Tibial artery (tissue), 4 donors: Measurements from ENCODE around the gene PCED1B.
"Not testable (repeated sequence)": the region's sequence is repeated elsewhere in the genome, so short reads cannot be mapped to it uniquely, and the experiment has no call there.

Source experiments
- DNase-seq, 2 donors: peaks; one replicate each; pipeline ENCODE4 v3.0.0-alpha.2; 2019
- H3K27ac ChIP-seq, 2 donors: fragments of 200-600 bp; sonication (generic) in 1 of 2; 1 replicate in 1 of 2; 2 replicates in 1 of 2; pipeline ENCODE4 v1.5.1; 2018 to 2019; ENCODE audit warnings: mild to moderate bottlenecking in 1 of 2
- H3K27me3 ChIP-seq, 2 donors: fragments of 200-600 bp; sonication (generic) in 1 of 2; one replicate each; pipeline versions ENCODE4 v1.5.1 to v1.6.0; 2016 to 2019
- H3K36me3 ChIP-seq, 3 donors: fragments of 200-600 bp; sonication (generic) in 2 of 3; one replicate each; pipeline ENCODE4 v1.5.1; 2016 to 2019; ENCODE audit warnings: mild to moderate bottlenecking in 2 of 3
- H3K4me1 ChIP-seq, 4 donors: fragments of 200-600 bp; sonication (generic) in 2 of 4; 1 replicate in 3 of 4; 2 replicates in 1 of 4; pipeline ENCODE4 v1.5.1; 2016 to 2019
- H3K4me3 ChIP-seq, 2 donors: fragments of 200-600 bp; sonication (generic) in 1 of 2; 1 replicate in 1 of 2; 2 replicates in 1 of 2; pipeline ENCODE4 v1.5.1; 2018 to 2019; ENCODE audit warnings: mild to moderate bottlenecking in 2 of 2
- H3K9me3 ChIP-seq, 3 donors: fragments of 200-600 bp; sonication (generic) in 1 of 3; one replicate each; pipeline ENCODE4 v1.5.1; 2016 to 2019
- intact Hi-C: fragments of 100-400 bp; cut with DNase I; formaldehyde crosslinking; loops from one replicate; pipeline ENCODE4 v1.15.0; 2023; ENCODE audit warnings: low total_unique reads
- TF ChIP-seq, protein P1 (sequence below), 2 experiments: fragments of 200-600 bp in 1 of 2; fragments of 450-650 bp in 1 of 2; IDR thresholded peaks; one replicate each; pipeline ENCODE4 v1.5.1; 2017 to 2019; ENCODE audit warnings: antibody characterized with exemption in 2 of 2, mild to moderate bottlenecking in 1 of 2, moderate library complexity in 1 of 2

Gene PCED1B

DNA sequence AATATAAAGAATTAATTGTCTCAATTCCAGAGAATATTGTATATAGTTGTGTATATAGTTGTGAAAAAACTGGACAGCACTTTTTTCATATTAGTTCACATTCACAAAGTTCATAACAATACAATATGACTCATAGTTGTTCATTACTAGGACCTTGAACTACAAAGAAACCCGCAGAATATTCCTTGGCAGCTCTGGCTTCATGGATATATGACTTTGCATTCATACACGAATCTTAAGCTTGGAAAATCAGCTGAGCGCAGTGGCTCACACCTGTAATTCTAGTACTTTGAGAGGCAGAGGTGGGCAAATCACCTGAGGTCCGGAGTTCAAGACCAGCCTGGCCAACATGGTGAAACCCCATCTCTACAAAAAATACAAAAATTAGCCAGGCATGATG lies 38.1 kb upstream of the PCED1B start:
- peaks cover 0 to 14% (median 0%) of the 10 kb centered on the region in 4 donors for H3K4me1 ChIP-seq
- intact Hi-C loops, result no loop called here
- TF ChIP-seq, protein P1, sequence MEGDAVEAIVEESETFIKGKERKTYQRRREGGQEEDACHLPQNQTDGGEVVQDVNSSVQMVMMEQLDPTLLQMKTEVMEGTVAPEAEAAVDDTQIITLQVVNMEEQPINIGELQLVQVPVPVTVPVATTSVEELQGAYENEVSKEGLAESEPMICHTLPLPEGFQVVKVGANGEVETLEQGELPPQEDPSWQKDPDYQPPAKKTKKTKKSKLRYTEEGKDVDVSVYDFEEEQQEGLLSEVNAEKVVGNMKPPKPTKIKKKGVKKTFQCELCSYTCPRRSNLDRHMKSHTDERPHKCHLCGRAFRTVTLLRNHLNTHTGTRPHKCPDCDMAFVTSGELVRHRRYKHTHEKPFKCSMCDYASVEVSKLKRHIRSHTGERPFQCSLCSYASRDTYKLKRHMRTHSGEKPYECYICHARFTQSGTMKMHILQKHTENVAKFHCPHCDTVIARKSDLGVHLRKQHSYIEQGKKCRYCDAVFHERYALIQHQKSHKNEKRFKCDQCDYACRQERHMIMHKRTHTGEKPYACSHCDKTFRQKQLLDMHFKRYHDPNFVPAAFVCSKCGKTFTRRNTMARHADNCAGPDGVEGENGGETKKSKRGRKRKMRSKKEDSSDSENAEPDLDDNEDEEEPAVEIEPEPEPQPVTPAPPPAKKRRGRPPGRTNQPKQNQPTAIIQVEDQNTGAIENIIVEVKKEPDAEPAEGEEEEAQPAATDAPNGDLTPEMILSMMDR (IDR thresholded peaks at IDR 0.05), result no peak
- H3K9me3 ChIP-seq, result no peaks in the 10 kb centered on the region
- H3K36me3 ChIP-seq, result no peaks in the 10 kb centered on the region
- DNase-seq, result no peak
- H3K27me3 ChIP-seq, result no peaks in the 10 kb centered on the region
- no peak overlapping the region for H3K27ac ChIP-seq
- H3K4me3 ChIP-seq, result no peak overlapping the region

DNA sequence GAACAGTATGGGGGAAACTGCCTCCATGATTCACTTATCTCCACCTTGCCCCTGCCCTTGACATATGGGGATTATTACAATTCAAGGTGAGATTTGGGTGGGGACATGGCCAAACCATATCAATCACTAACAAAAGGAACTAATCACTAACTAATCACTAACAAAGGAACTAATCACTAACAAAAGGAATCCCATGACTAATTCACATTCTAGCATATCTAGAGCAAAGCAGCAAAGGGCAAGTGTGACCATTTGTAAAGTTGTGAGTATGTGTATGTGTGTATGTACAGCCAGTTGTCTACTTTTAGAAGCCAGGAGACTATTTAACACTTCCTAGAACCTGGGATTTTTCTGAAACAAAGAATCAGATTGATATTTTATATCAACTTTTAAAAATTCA lies 30.9 kb upstream of the PCED1B start:
- Histone ChIP-seq H3K9me3 (peaks cover 0 to 18% (median 14%) of the 10 kb centered on the region in 3 donors), H3K36me3 (no peaks in the 10 kb centered on the region), H3K4me1 (no peaks in the 10 kb centered on the region), H3K27me3 (no peaks in the 10 kb centered on the region), H3K4me3 (no peak overlapping the region), H3K27ac (no peak overlapping the region)
- TF ChIP-seq, protein P1 (IDR thresholded peaks at IDR 0.05), result no peak
- no peak for DNase-seq
- intact Hi-C loops, result no loop called here

DNA sequence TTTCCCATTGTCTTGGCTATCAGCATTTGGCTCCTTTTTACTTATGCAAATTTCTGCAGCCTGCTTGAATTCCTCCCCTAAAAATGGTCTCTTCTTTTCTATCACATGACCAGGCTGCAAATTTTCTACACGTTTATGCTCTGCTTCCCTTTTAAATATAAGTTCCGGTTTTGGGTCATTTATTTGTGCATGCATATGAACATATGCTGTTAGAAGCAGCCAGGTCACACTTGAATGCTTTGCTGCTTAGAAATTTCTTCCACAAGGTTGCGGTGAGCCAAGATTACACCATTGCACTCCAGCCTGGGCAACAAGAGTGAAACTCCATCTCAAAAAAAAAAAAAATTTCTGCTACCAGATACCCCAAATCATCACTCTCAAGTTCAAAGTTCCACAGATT lies 28.1 kb upstream of the PCED1B start:
- intact Hi-C loops, H3K27ac ChIP-seq, H3K4me3 ChIP-seq, DNase-seq, H3K36me3 ChIP-seq, H3K27me3 ChIP-seq, H3K4me1 ChIP-seq: not testable (repeated sequence)
- peaks cover 0 to 18% (median 14%) of the 10 kb centered on the region in 3 donors for H3K9me3 ChIP-seq

DNA sequence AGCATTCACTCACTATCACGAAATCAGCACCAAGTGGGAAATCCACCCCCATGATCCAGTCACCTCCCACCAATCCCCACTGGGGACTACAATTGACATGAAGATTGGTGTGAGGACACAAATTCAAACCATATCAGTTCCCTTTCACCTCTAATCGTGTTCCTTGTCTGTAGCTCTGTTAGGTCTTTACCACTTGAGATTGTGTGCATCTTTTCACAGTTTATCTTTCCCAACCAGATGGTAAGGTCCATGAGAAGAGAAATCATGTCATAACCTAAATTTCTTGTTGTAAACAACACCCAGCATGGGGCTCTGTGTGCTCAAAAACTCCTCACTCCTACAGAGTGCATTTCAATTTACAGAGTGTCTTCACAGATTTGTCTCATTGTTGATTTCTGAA lies 27.1 kb upstream of the PCED1B start:
- H3K27me3 ChIP-seq, result no peaks in the 10 kb centered on the region
- intact Hi-C loops, result no loop called here
- TF ChIP-seq, protein P1 (IDR thresholded peaks at IDR 0.05), result no peak
- no peak for DNase-seq
- H3K36me3 ChIP-seq, result no peaks in the 10 kb centered on the region
- no peak overlapping the region for H3K27ac ChIP-seq
- no peaks in the 10 kb centered on the region for H3K4me1 ChIP-seq
- H3K4me3 ChIP-seq, result no peak overlapping the region
- peaks cover 0 to 18% (median 14%) of the 10 kb centered on the region in 3 donors for H3K9me3 ChIP-seq

DNA sequence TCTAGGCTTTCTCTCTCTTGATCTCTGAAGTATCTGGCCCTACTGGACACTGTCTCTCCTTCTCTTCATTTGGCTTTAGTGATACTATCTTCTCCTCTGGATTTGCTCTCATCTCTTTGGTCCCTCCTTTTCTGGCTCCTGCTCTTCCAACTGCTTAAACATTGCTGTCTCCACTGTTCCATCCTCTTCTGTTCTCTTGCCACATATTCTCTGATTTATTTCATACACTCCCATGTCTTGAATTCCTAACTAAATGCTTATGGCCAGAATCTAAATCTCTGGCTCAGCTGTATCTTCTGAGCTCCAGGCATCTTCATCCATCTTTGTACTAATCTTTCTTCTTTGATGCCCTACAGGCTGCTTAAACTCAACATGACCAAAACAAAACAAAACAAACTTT lies 25.5 kb upstream of the PCED1B start:
- H3K4me3 ChIP-seq, result no peak overlapping the region
- no peak for DNase-seq
- intact Hi-C loops, result no loop called here
- TF ChIP-seq, protein P1 (IDR thresholded peaks at IDR 0.05), result no peak
- H3K27me3 ChIP-seq, result no peaks in the 10 kb centered on the region
- peaks cover 0 to 18% (median 14%) of the 10 kb centered on the region in 3 donors for H3K9me3 ChIP-seq
- no peaks in the 10 kb centered on the region for H3K4me1 ChIP-seq
- no peak overlapping the region for H3K27ac ChIP-seq
- H3K36me3 ChIP-seq, result no peaks in the 10 kb centered on the region

DNA sequence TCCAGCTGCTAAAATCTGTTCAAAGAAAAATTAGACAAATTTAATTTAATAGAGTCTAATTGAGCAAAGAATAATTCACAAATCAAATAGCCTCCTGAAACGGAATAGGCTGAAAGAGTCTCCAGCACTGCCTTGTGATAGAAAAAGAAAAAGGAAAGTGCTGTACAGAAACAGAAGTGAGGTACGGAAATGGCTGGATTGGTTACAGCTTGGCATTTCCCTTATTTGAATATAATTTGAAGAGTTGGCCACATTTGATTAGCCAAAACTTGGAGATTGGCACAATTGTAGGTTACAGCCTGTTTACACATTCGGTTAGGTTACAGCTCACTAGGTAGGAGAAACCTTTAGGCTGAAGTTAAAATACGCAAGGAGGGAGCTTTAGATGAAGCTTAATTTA lies 24.8 kb upstream of the PCED1B start:
- DNase-seq, result no peak
- no peak overlapping the region for H3K4me3 ChIP-seq
- TF ChIP-seq, protein P1 (IDR thresholded peaks at IDR 0.05), result no peak
- H3K9me3 ChIP-seq, result peaks cover 0 to 18% (median 14%) of the 10 kb centered on the region in 3 donors
- H3K36me3 ChIP-seq, result no peaks in the 10 kb centered on the region
- no peaks in the 10 kb centered on the region for H3K4me1 ChIP-seq
- no peak overlapping the region for H3K27ac ChIP-seq
- intact Hi-C loops, result no loop called here
- H3K27me3 ChIP-seq, result no peaks in the 10 kb centered on the region

DNA sequence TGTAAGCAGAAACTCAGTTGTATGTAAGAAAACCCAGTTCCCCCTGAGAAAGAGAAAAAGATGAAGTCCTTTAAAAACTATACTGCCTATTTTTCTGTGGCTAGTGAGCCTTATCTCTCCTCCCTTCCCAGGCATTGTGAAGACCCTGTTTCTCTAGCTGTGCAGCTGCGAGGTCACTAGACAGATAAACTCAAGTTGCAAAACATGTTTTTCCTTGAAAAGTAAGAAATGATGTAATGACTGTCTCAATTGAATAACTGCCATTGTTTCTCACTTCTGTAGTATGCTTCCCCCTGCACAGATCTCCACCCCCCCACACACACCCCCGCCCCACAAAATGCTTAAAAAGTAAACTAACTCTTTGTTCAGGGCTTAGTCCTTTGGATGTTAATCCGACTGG lies 23.6 kb upstream of the PCED1B start:
- H3K9me3 ChIP-seq, result peaks cover 0 to 11% (median 11%) of the 10 kb centered on the region in 3 donors
- H3K27ac ChIP-seq, H3K27me3 ChIP-seq, H3K4me1 ChIP-seq, H3K4me3 ChIP-seq, H3K36me3 ChIP-seq, intact Hi-C loops, DNase-seq: not testable (repeated sequence)

DNA sequence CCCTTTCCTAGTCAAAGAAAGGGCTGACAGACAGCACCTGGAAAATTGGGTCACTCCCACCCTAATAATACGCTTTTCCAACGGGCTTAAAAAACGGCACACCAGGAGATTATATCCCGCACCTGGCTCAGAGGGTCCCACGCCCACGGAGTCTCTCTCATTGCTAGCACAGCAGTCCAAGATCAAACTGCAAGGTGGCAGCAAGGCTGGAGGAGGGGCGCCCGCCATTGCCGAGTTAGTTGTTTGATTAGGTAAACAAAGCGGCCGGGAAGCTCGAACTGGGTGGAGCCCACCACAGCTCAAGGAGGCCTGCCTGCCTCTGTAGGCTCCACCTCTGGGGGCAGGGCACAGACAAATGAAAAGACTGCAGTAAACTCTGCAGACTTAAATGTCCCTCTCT lies 22.5 kb upstream of the PCED1B start:
- H3K27ac ChIP-seq, intact Hi-C loops, H3K9me3 ChIP-seq, H3K4me3 ChIP-seq, H3K27me3 ChIP-seq, H3K36me3 ChIP-seq, H3K4me1 ChIP-seq, DNase-seq: not testable (repeated sequence)

DNA sequence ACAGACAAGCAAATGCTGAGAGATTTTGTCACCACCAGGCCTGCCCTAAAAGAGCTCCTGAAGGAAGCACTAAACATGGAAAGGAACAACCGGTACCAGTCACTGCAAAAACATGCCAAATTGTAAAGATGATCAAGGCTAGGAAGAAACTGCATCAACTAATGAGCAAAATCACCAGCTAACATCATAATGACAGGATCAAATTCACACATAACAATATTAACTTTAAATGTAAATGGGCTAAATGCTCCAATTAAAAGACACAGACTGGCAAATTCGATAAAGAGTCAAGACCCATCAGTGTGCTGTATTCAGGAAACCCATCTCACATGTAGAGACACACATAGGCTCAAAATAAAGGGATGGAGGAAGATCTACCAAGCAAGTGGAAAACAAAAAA lies 20.8 kb upstream of the PCED1B start:
- H3K27me3 ChIP-seq, H3K36me3 ChIP-seq, H3K9me3 ChIP-seq, DNase-seq, intact Hi-C loops, H3K4me1 ChIP-seq, H3K27ac ChIP-seq, H3K4me3 ChIP-seq: not testable (repeated sequence)
